ENCODE results near the gene CFAP210.

The CFAP210 gene

GRCh38 chr2:169738566-169739229 lies 44.5 kb upstream of the CFAP210 start:
- Histone ChIP-seq H3K23ac (ENCODE audit: low read length in 2 of 2) (no peak overlapping the region), H3K27me3 (ENCODE audit: control insufficient read depth in 1 of 2, insufficient read depth in 1 of 2, low read length in 2 of 2) (peaks cover 0 to 7% of the 10 kb centered on the region in 2 experiments), H2AK5ac (ENCODE audit: low read length, severe bottlenecking) (no peak overlapping the region), H3K36me3 (ENCODE audit: control insufficient read depth in 1 of 2, insufficient read depth in 2 of 2, low read depth in 1 of 2, low read length in 2 of 2) (no peaks in the 10 kb centered on the region), H3K4me3 (ENCODE audit: insufficient read depth in 1 of 2, low read depth in 1 of 2, low read length in 2 of 2) (no peak overlapping the region), H3K18ac (ENCODE audit: low read depth in 1 of 2, low read length in 2 of 2) (no peak overlapping the region), H3K27ac (ENCODE audit: low read length, poor library complexity, severe bottlenecking) (no peak overlapping the region), H4K91ac (ENCODE audit: low read length) (no peak overlapping the region), H4K8ac (ENCODE audit: low read length) (no peak overlapping the region), H3K9ac (ENCODE audit: low read length) (no peak overlapping the region), H3K4me1 (ENCODE audit: control insufficient read depth, insufficient read depth, low read depth, low read length) (peaks cover 3% of the 10 kb centered on the region), H2BK5ac (ENCODE audit: low read depth, low read length, poor library complexity, severe bottlenecking) (no peak overlapping the region), H3K9me3 (ENCODE audit: control insufficient read depth, low read length) (no peaks in the 10 kb centered on the region), H2BK15ac (ENCODE audit: low read depth, poor library complexity, severe bottlenecking) (no peak overlapping the region), H3K14ac (ENCODE audit: low read length in 2 of 2) (no peak overlapping the region), H3K4ac (ENCODE audit: low read depth in 1 of 2, low read length in 2 of 2) (no peak overlapping the region), H2BK12ac (ENCODE audit: low read length in 2 of 2) (no peak overlapping the region), H2AFZ (ENCODE audit: low read depth, low read length) (no peak overlapping the region), H2BK120ac (ENCODE audit: low read depth, low read length) (no peak overlapping the region), H3K79me1 (replicated peaks; ENCODE audit: low read length, poor library complexity, severe bottlenecking) (peaks cover 9% of the 10 kb centered on the region), H3K4me2 (ENCODE audit: low read length, poor library complexity, severe bottlenecking) (no peak overlapping the region)
- no peak for DNase-seq
- WGBS = 94% methylated on average over 3 of the region's 5 CpGs

- Histone ChIP-seq H3K4me1 (ENCODE audit: control insufficient read depth, insufficient read depth, low read depth, low read length) (peaks cover 7% of the 10 kb centered on the region), H3K36me3 (ENCODE audit: control insufficient read depth in 1 of 2, insufficient read depth in 2 of 2, low read depth in 1 of 2, low read length in 2 of 2) (no peaks in the 10 kb centered on the region), H3K79me1 (replicated peaks; ENCODE audit: low read length, poor library complexity, severe bottlenecking) (peaks cover 9% of the 10 kb centered on the region), H4K8ac (ENCODE audit: low read length) (no peak overlapping the region), H3K23ac (ENCODE audit: low read length in 2 of 2) (no peak overlapping the region), H3K4me3 (ENCODE audit: insufficient read depth in 1 of 2, low read depth in 1 of 2, low read length in 2 of 2) (no peak overlapping the region), H3K27me3 (ENCODE audit: control insufficient read depth in 1 of 2, insufficient read depth in 1 of 2, low read length in 2 of 2) (peaks cover 0 to 18% of the 10 kb centered on the region in 2 experiments), H3K18ac (ENCODE audit: low read depth in 1 of 2, low read length in 2 of 2) (no peak overlapping the region), H2AFZ (ENCODE audit: low read depth, low read length) (no peak overlapping the region), H2BK120ac (ENCODE audit: low read depth, low read length) (no peak overlapping the region), H3K27ac (ENCODE audit: low read length, poor library complexity, severe bottlenecking) (no peak overlapping the region), H3K9ac (ENCODE audit: low read length) (no peak overlapping the region), H4K91ac (ENCODE audit: low read length) (no peak overlapping the region), H3K4ac (ENCODE audit: low read depth in 1 of 2, low read length in 2 of 2) (no peak overlapping the region), H2BK5ac (ENCODE audit: low read depth, low read length, poor library complexity, severe bottlenecking) (no peak overlapping the region), H3K14ac (ENCODE audit: low read length in 2 of 2) (no peak overlapping the region), H3K4me2 (ENCODE audit: low read length, poor library complexity, severe bottlenecking) (no peak overlapping the region), H2BK15ac (ENCODE audit: low read depth, poor library complexity, severe bottlenecking) (no peak overlapping the region), H2BK12ac (ENCODE audit: low read length in 2 of 2) (no peak overlapping the region), H3K9me3 (ENCODE audit: control insufficient read depth, low read length) (no peaks in the 10 kb centered on the region), H2AK5ac (ENCODE audit: low read length, severe bottlenecking) (no peak overlapping the region)
- WGBS = 70% methylated on average over 5 of the region's 5 CpGs
- DNase-seq = peak; percentile 39
These were observed 42.7 kb upstream of the CFAP210 start for GRCh38 chr2:169736902-169737301.

GRCh38 chr2:169735623-169736022 lies 41.4 kb upstream of the CFAP210 start:
- no peak overlapping the region for H3K9ac ChIP-seq (ENCODE audit: low read length)
- no peak overlapping the region for H2AFZ ChIP-seq (ENCODE audit: low read depth, low read length)
- no peak overlapping the region for H3K4me2 ChIP-seq (ENCODE audit: low read length, poor library complexity, severe bottlenecking)
- no peak for DNase-seq
- no peak overlapping the region for H3K27ac ChIP-seq (ENCODE audit: low read length, poor library complexity, severe bottlenecking)
- no peak overlapping the region for H2BK12ac ChIP-seq (ENCODE audit: low read length in 2 of 2)
- 87% methylated on average over 4 of the region's 4 CpGs for WGBS
- no peak overlapping the region for H2AK5ac ChIP-seq (ENCODE audit: low read length, severe bottlenecking)
- no peak overlapping the region for H4K91ac ChIP-seq (ENCODE audit: low read length)
- H3K23ac ChIP-seq (ENCODE audit: low read length in 2 of 2) = no peak overlapping the region
- H3K4ac ChIP-seq (ENCODE audit: low read depth in 1 of 2, low read length in 2 of 2) = no peak overlapping the region
- no peak overlapping the region for H3K4me3 ChIP-seq (ENCODE audit: insufficient read depth in 1 of 2, low read depth in 1 of 2, low read length in 2 of 2)
- no peak overlapping the region for H2BK15ac ChIP-seq (ENCODE audit: low read depth, poor library complexity, severe bottlenecking)
- peaks cover 7% of the 10 kb centered on the region for H3K4me1 ChIP-seq (ENCODE audit: control insufficient read depth, insufficient read depth, low read depth, low read length)
- H3K79me1 ChIP-seq (replicated peaks; ENCODE audit: low read length, poor library complexity, severe bottlenecking) = peaks cover 9% of the 10 kb centered on the region
- H3K9me3 ChIP-seq (ENCODE audit: control insufficient read depth, low read length) = no peaks in the 10 kb centered on the region
- no peak overlapping the region for H3K18ac ChIP-seq (ENCODE audit: low read depth in 1 of 2, low read length in 2 of 2)
- no peak overlapping the region for H3K14ac ChIP-seq (ENCODE audit: low read length in 2 of 2)
- peaks cover 0 to 18% of the 10 kb centered on the region in 2 experiments for H3K27me3 ChIP-seq (ENCODE audit: control insufficient read depth in 1 of 2, insufficient read depth in 1 of 2, low read length in 2 of 2)
- H3K36me3 ChIP-seq (ENCODE audit: control insufficient read depth in 1 of 2, insufficient read depth in 2 of 2, low read depth in 1 of 2, low read length in 2 of 2) = no peaks in the 10 kb centered on the region
- no peak overlapping the region for H2BK120ac ChIP-seq (ENCODE audit: low read depth, low read length)
- H2BK5ac ChIP-seq (ENCODE audit: low read depth, low read length, poor library complexity, severe bottlenecking) = no peak overlapping the region
- H4K8ac ChIP-seq (ENCODE audit: low read length) = no peak overlapping the region

GRCh38 chr2:169734169-169734847 lies 40.1 kb upstream of the CFAP210 start:
- Histone ChIP-seq H4K8ac (ENCODE audit: low read length) (peak overlapping the region; percentile 56), H3K36me3 (ENCODE audit: control insufficient read depth in 1 of 2, insufficient read depth in 2 of 2, low read depth in 1 of 2, low read length in 2 of 2) (no peaks in the 10 kb centered on the region), H4K91ac (ENCODE audit: low read length) (no peak overlapping the region), H3K79me1 (replicated peaks; ENCODE audit: low read length, poor library complexity, severe bottlenecking) (peaks cover 6% of the 10 kb centered on the region), H3K27ac (ENCODE audit: low read length, poor library complexity, severe bottlenecking) (no peak overlapping the region), H3K9me3 (ENCODE audit: control insufficient read depth, low read length) (no peaks in the 10 kb centered on the region), H2BK15ac (ENCODE audit: low read depth, poor library complexity, severe bottlenecking) (peak overlapping the region; percentile 40), H3K4me3 (ENCODE audit: insufficient read depth in 1 of 2, low read depth in 1 of 2, low read length in 2 of 2) (peak overlapping the region; percentile 74), H3K9ac (ENCODE audit: low read length) (peak overlapping the region; percentile 44), H3K4ac (ENCODE audit: low read depth in 1 of 2, low read length in 2 of 2) (peak overlapping the region in 1 of 2 experiments; percentile 67), H3K23ac (ENCODE audit: low read length in 2 of 2) (peak overlapping the region in 1 of 2 experiments; percentile 80), H3K27me3 (ENCODE audit: control insufficient read depth in 1 of 2, insufficient read depth in 1 of 2, low read length in 2 of 2) (peaks cover 0 to 18% of the 10 kb centered on the region in 2 experiments), H2AFZ (ENCODE audit: low read depth, low read length) (peak overlapping the region; percentile 88), H2AK5ac (ENCODE audit: low read length, severe bottlenecking) (no peak overlapping the region), H3K4me1 (ENCODE audit: control insufficient read depth, insufficient read depth, low read depth, low read length) (peaks cover 7% of the 10 kb centered on the region), H3K14ac (ENCODE audit: low read length in 2 of 2) (peak overlapping the region in 1 of 2 experiments; percentile 18), H2BK120ac (ENCODE audit: low read depth, low read length) (no peak overlapping the region), H2BK5ac (ENCODE audit: low read depth, low read length, poor library complexity, severe bottlenecking) (no peak overlapping the region), H3K4me2 (ENCODE audit: low read length, poor library complexity, severe bottlenecking) (peak overlapping the region; percentile 95), H2BK12ac (ENCODE audit: low read length in 2 of 2) (peak overlapping the region in 1 of 2 experiments; percentile 6), H3K18ac (ENCODE audit: low read depth in 1 of 2, low read length in 2 of 2) (peak overlapping the region in 1 of 2 experiments; percentile 46)
- WGBS = 0% methylated on average over 34 of the region's 69 CpGs
- DNase-seq = peak; percentile 22
